Testis (tissue), 2 donors: ENCODE measurements around the gene TBC1D22A.

Source experiments
- CTCF ChIP-seq, 3 experiments: fragments of 450-650 bp in 2 of 3; fragments of 200-600 bp in 1 of 3; sonication (generic) in 1 of 3; IDR thresholded peaks; one replicate each; pipeline ENCODE4 v1.5.1; 2016 to 2019; ENCODE audit warnings: antibody characterized with exemption in 3 of 3, mild to moderate bottlenecking in 2 of 3, moderate library complexity in 1 of 3
- POLR2A ChIP-seq: fragments of 450-650 bp; IDR thresholded peaks from one replicate; pipeline ENCODE4 v1.6.1; 2017; ENCODE audit warnings: antibody characterized with exemption, mild to moderate bottlenecking, moderate library complexity

DNA sequence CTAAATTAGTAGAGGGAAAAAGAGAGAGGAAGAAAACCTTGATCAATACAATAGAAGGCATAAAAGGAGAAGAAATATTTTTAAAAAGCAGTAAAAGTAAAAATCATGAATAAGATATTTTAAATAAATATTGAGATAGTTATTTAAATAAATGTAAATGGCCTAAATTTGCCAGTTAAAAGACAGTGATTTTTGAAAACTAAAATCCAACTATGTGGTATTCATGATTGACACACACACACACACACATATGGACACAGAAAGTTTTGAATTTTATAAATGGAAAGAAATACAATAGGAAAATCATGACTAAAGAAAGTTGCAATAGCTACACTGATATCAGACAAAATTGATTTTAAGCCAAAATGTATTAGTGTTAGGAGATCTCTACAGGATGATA, 313.1 kb downstream of the TBC1D22A start:
- TF ChIP-seq CTCF (IDR thresholded peaks at IDR 0.05), result no peak
- TF ChIP-seq POLR2A, result no peak
